Cerebellar nuclear complex (tissue), 1 donor: ENCODE results near the gene SBK3.
"Not testable (repeated sequence)": the region's sequence is repeated elsewhere in the genome, so short reads cannot be mapped to it uniquely, and the experiment has no call there.

ENCODE experiments used
- DNase-seq, 2 experiments: peaks; one replicate each; lab custom pipeline; 2025; lab: John Stamatoyannopoulos, UW

The SBK3 gene

DNA sequence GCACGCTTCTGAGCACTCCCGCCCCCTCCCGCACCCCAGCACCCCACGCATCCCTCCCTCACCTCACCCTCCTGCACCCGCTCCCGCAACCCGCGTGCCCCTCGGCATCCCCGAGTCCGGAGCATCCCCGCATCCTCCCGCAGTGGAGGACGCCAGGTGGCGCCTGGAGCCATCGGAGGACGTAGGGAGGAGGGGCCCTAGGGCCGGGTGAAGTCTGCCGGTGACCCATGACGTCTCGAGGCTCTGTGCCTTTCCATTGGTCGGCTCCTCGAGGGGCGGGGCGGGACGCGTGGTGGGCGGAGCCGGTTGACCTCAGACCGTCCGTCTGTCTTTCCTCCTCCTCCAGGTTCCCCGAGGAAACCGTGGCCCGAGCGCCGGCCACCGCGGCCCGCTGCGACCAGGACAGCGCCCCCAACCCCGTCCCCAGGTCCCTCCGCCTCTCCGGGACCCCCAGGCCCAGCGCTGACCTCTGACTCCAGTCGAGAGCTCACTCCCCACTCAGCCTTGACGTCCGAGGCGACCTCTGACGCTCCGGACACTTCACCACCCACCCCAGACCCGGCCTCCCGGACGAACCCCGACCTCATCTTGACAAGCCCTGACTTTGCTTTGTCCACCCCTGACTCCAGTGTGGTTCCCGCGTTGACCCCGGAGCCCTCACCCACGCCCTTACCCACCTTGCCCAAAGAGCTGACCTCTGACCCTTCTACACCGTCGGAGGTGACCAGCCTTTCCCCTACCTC lies 28.3 kb downstream of the SBK3 start:
- peak; percentile 46 to 95 for DNase-seq

DNA sequence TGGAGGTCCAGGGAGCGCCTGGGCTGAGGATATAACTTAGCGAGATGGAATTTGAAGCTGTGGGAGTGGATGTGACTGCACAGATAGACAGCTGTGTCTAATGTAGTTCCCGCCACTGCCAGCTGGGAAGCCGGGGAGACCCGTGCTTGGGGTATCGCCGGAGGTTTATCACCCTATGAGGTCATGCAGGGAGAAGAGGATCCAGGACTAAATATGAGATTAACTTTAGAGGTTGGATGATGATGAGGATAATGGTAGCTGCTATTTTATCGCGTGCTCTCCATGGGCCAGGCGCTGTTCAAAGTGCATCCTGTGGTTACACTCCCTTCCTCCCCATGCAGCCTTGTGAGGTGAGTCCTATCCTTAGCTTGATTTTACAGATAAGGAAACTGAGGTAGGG lies 37.2 kb downstream of the SBK3 start:
- DNase-seq: no peak

DNA sequence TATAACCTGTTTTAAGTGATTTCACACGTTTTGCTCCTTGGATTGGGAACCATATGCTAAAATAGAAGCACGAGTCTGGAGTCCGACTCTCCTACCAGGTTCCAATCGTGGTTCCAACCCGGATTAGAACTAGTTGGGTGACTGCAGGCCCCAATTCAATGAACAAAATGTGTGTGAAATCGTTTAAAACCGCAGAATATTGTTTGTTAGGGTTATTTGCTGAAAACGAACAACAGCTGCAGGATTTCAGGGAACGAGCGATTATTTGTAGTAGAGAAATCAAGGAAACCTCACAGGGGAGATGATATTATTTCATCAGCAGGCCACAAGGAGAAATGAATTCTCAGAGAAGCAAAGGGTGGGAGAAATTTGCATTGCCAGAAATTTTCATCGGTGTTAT lies 40.4 kb downstream of the SBK3 start:
- no peak for DNase-seq

DNA sequence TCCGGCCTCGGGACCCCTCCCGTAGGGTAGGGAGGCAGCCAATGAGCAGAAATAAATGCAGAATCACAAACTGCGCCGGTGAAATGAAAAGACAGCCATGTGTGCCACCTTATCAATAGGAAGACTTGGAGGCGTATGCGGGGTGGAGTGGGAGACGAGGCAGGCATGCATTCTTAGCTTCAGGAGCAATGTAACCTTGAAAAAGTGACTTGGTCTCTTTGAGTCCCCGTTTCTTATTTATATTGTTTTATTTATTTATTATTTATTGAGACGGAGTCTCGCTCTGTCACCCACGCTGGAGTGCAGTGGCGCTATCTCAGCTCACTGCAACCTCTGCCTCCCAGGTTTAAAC lies 41.1 kb downstream of the SBK3 start:
- no peak for DNase-seq

DNA sequence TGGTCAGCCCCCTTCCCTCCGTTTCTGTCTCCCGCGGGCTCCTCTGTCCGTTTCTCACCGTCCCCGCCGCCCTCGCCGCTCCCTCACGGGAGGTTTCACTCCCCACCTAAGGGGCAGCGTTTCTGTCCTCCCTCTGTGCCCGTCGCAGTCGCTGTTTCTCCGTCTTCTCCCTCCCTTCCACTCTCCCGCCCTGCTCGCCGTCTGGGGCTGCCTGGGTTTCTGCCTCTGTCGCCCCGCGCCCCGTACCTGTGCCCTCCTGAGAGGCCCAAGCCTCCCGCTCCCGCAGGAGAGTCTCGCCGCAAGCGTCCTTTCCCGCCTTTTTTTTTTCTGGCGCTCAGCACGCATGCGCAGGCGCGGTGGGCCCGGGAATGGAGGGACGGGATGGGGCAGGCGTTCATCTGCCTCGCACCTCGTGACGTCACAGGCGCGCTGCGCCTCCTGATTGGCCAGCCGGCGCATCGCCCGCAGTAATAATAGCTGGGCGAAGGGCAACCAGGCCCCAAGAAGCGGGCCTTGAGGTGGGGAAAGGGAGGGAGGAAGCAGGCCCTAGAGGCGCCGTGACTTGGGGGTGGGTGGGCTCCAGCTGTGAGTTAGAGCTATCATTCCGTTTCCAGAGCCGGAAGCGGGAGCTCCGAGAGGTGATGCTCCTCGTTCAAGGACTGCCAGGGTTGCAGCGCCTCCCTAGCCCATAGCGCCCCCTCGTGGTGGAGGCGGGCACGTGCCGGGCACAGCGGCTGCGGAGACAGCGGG lies 41.7 kb downstream of the SBK3 start:
- peak in 1 of 2 experiments; percentile 87 for DNase-seq

DNA sequence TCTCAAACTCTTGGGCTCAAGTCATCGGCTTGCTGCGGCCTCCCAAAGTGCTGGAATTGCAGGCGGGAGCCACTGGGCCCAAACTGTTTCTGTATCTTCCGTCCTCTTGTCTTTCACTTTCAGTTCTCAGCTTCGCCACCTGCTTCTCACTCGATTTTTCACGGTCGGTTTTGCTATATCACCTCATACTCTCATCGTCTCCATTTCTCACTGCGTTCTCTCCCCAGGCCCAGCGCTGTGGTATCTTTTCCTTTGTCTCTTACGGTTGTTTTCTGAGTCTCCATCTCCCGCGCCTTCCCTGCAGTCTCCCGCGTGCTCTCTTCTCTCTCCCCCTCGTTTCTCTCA lies 42.2 kb downstream of the SBK3 start:
- DNase-seq: no peak

DNA sequence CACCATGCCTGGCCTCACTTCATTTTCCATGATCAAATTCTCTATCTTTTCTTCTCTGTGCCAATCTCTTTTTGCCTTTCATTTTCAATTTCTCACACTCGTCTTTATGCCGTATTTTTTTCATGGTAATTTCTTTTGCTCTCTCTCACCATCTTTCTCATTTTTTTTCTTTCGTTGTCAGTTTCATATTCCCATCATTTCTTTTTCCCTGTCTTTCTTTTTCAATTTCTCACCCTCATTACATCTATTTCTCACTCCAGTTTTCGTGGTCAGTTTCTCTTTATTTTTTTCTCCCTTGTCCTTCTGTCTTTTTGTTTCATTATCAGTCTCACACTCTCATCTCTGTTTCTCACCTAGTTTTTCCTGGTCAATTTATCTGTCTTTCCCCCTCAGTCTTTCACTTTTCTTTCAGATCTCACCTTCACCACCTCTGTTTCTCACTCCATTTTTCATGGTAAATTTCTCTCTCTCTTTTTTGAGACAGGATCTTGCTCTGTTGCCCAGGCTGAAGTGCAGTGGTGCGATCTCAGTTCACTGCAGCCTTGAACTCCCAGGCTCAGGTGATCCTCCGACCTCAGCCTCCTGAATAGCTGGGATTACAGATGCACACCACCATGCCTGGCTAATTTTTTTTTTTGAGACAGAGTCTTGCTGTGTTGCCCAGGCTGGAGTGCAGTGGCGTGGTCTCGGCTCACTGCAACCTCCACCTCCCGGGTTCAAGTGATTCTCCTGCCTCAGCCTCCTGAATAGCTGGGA lies 43.0 kb downstream of the SBK3 start:
- no peak for DNase-seq

DNA sequence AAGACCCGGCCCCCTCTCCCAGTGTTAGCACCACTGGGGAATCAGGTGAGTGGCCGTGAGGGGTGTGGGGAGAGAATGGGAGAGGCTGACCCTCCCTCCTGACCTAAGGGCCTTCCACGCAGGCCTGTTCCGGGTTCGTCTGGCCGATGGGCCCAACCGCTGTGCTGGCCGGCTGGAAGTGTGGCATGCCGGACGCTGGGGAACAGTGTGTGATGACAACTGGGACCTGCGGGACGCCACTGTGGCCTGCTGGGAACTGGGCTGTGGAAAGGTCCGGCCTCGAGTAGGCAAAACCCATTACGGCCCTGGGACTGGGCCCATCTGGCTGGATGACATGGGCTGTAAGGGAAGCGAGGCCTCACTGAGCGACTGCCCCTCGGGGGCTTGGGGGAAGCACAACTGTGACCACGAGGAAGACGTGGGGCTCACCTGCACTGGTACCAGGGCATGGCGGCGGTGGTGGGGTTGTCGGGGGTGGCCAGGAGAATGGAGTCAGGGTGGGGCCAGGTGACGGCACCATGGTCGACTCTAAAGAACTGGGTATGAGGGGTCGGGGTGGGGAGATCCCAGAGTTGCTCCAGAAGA lies 44.9 kb downstream of the SBK3 start:
- no peak for DNase-seq

DNA sequence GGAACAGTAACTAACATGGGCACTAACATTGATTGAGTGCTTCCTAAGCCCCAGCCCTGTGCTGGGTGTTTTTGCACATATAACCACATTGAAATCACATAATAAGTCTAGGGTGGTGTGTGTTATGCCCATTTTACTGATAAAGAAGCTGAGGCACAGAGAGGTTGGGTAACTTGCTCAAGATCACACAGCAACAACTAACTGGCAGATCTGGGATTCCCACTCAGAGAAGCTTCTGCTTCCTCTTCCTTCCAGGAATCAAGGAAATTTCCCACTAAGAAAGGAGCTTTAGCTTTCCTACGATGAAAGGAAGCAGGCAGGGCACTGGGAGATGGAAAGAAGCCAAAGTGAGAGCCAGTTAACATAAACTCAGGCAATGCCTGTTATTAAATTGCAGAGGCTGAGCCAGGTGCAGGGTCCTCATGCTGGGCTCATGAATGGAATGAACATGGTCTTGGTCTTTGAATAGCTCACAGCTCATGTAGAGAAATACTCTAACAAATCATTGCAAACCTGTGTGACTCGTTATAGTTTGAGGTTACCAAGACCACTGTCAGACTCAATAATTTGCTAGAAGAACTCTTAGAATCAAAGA lies 47.0 kb downstream of the SBK3 start:
- no peak for DNase-seq

DNA sequence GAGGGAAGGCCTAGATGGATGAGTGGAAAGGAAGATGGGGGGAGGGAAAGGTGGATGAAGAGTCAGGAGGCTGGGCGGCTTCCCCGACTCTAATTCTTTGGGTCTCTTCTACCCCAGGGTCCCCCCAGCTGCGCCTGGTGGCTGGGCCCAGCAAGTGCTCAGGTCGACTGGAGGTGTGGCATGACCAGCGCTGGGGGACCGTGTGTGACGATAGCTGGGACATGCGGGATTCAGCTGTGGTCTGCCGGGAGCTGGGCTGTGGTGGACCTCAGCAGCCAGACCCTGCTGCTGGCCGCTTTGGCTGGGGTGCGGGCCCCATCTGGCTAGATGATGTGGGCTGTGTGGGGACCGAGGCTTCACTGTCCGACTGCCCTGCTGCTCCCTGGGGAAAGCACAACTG lies 47.6 kb downstream of the SBK3 start:
- DNase-seq: no peak

DNA sequence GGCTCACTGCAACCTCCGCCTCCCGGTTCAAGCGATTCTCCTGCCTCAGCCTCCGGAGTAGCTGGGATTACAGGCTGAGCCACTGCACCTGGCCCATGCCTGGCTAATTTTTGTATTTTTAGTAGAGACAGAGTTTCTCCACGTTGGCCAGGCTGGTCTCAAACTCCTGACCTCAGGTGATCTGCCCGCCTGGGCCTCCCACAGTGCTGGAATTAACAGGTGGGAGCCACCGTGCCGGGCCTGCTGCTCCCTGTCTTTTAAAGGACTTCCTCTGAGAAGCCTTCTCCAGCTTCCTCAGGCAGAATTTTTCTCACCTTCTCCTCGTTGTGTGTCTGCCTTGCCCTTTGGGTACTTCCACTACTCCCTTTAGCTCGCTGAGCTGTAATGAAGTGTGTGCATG lies 48.5 kb downstream of the SBK3 start:
- not testable (repeated sequence) for DNase-seq

DNA sequence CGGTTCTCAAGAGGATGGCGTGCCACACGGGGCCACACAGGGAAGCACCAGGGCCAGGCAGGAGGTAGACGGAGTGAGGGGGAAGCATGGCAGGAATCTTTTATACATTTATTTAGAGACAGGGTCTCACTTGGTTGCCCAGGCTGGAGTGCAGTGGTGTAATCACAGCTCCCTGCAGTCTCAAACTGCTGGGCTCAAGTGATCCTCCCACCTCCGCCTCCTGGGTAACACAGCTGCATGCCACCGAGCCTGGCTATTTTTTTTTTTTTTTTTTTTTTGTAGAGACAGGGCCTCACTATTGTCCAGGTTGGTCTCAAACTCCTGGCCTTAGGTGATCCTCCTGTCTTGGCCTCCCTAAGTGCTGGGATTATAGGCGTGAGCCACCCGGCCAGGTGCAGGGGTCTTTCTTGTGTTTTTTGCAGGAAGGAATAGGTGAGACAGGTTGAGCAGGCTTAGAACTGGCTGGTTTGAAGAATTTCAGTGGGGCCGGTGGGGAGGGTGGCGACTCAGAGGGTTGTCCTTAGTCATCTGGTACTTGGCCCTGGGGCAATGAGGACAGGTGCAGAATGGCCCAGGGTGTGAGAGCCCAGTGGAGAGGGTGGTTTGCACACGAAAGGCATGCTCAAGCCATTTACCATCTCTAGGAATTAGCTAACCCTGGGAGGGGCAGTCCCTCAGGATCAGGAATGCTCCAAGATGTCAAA lies 49.5 kb downstream of the SBK3 start:
- DNase-seq: no peak

DNA sequence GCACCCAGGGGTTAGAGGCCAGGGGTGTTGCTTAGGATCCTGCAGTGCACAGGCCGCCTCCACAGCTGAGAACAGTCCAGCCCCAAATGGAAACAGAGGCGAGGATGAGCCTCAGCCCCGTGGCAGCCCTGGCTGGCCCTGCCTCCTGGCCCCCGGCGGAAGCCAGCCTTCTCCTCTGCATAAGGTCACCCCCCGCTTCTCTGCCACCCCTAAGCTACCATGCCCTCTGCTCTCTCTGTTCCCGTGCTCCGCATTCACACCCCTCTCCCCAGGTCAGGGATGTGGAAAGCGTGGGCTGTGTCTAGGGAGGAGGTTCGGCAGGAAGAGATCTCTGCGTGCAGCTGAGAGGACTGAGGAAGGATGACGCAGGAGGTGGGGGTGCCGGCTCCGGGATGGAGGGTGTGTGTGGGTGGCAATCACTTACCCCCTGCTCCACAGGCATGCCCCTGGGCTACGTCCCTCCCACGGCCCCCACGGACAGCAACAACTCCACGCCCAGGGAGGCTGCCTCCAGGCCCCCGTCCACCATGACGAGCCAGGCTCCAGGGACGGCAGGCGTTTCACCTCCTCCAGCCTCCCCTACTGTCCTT lies 51.1 kb downstream of the SBK3 start:
- DNase-seq: no peak

DNA sequence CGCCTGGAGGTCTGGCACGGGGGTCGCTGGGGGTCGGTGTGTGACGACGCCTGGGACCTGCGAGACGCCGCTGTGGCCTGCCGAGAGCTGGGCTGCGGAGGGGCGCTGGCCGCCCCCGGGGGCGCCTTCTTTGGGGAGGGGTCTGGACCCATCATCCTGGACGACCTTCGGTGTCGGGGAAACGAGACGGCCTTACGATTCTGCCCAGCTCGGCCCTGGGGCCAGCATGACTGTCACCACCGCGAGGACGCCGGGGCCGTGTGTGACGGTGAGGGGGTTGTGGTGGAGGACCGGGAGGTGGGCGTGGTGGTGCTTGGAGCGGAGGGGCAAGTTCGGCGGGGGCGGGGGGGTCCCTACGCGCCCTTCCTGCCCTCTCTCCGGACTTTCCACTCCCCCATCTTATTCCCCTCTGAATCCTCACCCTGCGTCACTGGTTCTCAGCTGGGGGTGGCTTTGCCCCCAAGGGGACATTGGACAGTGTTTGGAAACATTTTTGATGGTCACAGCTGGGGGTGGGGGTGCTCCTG lies 51.6 kb downstream of the SBK3 start:
- no peak for DNase-seq

DNA sequence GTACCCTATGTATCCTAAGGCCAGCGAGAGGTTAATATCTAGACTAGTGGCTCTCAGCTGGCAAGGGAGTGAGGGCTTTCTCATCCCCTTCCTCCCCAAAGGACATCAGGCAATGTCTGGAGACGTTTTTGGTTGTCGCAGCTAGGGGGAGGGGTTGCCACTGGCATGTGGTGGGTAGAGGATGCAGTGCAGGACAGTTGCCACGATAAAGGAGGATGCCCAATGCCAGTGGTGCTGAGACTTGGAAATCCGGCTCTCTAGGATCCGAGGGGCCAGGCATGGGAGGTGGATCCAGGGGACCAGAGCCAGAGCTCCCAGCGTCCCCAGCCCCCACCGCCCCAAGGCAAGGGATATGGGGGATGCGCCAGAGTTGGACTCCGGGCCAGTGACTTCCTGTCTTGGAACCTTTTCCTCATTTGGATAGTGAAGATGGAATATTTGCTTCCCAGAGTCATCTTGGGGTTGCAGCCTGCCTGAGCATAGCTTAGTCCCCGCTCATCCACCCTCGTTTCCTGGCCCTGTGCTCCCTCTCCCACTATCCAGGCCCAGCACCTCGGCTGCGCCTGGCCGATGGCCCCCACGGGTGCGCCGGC lies 52.2 kb downstream of the SBK3 start:
- DNase-seq: no peak

DNA sequence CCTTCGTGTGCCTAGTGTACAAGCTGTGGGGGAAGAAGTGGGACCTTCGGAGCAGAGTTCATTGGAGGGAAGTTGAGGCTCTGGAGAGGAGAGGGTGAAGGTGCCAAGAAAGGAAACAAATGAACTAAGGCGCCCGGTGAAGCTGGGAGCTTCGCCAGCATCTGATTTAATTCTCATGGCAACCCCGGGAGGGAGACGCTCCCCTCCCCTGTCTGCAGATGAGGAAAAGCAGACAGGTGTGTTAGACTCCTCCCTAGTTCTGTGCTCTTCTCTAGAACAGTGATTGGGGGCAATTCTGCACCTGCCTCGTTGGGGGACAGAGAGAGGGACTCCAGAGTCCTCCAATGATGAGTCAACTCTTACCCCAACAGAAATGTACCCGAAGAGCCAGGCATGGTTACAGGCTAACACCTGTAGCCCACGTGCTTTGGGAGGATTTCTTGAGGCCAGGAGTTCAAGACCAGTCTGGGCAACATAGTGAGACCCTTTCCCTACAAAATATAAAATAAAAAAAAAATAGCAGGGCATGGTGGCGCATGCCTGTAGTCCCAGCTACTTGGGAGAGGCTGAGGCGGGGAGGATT lies 52.9 kb downstream of the SBK3 start:
- no peak for DNase-seq

DNA sequence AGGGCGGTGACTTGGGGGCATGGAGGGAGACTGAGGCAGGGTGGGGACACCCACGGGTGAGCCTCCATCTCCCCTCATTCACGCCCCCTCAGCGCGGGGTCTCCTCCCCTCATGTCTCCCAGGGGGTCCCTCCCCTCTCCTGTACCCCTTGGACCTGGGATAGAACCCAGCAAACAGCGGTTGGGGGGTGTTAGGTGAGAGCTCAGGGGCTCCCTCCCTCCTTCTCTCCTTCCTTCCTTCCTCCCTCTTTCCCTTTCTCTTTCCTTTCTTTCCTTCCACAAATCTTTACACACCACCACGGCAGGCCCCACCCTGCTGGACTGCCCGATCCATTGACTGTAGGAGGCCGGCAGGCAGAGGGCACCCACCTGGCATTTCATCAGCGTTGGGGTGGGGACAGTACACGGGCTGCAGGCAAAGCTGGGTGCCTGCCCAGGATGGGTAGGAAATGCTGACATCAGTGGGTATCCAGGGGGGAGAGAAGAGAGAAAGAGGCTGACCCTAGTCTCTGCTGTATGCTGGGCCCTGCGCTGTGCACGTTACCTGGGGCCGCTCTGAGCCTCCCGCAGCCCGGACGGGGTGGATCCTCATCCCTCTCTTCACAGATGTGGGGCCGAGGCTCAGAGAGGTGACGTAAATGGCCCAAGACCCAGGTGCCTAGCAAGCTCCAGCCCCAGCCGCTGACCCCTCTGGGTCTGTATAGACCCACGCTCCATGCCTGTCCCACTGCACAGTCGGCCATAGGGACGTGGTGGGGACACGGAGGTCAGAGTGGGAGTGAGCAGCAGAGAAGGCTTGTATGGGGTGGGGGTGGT lies 53.6 kb downstream of the SBK3 start:
- DNase-seq: no peak
